Stimulated activated CD8-positive, alpha-beta memory T cell treated with anti-CD3 and anti-CD28 coated beads, Interleukin-15, amount 100 ng/mL, for 24 hours (primary cell): ENCODE results near the gene GNAI2.
A peak's percentile ranks its signal among the peaks of the same experiment; 100 is the strongest.
"Not testable (repeated sequence)": the region's sequence is repeated elsewhere in the genome, so short reads cannot be mapped to it uniquely, and the experiment has no call there.

ENCODE experiments used
- DNase-seq: peaks from one replicate; pipeline ENCODE4 v3.0.0-alpha.2; 2020; ENCODE audit warnings: low read depth

The GNAI2 gene

DNA sequence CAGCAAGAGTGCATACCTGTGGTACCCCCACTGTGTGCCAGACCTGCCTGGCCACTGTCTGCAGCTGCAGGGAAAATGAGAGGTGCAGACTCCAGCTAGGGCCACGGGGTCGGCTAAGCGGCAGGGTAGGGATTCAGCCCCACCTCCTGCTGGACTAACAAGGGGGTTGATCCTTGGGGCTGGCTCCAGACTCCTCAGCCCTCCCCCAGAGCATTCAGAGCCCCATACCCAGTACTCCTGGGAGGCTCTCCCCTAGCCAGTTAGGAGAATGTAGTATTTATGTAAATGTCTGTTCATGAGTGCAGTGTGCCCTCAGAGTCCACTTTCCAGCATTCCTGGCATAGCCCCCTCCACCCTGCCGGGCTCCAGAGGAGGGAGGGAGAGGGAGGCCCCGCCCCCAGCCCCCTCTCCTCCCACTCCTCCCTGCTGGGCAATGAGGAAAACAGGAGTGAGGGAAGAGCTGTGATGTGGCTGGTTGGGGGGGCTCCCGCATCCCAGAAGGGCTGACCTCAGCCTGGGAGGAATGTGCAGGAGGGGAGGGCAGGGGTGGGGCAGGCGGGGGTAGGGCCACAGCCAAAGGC lies 28.5 kb downstream of the GNAI2 start:
- DNase-seq = no peak

DNA sequence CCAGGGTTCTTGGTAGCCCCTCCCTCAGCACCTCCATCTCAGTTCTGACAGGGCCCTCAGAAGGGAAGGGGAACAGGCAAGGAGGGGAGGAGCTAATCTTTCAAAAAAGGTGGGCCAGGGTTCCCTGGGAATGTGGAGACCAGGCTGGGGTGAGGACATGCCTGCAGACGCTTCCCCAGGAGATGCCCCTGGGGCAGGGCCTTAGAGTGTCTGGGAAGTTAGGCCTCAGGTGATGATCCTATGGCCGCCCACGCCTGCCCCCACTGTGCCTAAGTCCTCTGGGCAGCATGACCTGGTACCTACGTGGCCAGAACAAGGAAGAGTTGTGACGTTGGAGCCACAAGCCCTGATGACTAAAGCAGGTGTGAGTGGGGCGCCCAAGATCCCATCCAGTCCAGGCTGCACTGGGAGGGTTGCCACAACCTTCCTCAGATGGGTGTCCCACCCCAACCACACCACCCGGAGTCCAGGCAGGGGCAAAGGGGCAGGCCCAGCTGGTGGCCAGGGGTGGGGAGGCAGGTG lies 29.0 kb downstream of the GNAI2 start:
- no peak for DNase-seq

DNA sequence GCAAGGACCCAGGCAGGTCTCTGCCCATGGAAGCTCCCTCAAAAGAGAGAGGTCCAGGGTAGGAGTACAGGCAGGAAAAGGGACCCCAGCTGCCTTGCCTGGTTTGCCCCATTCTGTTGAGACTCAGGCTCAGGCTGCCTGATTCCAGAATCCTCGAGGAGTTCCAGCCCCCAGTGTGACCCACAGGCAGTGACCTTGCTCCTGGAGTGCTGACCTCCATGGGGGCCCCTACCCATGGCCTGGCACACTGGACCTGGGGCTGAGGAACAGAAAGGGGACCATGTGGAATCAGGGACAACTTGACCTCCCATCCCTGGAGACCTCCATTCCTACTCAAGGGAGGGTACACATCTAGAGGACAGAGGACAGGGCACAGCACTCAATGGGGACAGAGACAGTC lies 29.6 kb downstream of the GNAI2 start:
- DNase-seq = no peak

DNA sequence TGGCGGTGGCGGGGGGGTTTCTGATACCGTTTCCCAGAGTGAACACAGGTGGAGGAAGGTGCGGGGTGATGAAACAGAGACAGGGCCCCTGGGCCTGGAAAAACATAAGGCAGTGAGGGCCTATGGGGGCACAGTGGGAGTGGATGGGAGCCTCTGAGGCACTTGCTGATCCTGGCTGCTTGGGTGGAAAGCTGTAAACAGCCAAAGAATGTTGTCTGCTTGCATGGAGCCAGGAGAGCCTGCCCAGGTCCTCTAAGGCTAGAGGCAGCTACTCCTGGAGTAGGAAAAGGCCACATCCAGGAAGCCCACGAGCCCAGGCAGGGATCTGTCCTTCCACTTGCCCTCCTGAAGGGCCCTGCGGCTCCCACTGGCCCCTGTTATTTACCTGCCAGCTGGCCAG lies 30.0 kb downstream of the GNAI2 start:
- no peak for DNase-seq

DNA sequence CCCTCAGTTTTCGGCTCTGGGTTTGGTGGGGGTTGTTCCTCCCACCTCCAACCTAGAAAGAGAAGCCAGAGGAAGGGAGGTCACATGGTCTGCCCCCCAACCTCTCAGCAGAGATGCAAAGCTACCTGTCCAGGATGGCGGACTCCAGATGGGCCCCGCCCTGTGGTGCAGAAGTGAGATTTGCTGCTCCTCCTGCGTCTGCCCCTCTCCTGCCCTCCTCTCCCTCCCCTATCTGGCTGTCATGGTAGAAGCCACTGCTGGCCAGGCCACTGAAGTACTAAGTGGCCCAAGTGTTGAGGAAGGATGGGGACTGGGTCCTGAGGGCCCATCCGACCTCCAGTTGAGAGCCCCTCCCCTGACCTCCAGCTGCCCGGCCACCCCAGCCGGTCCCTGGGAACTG lies 30.8 kb downstream of the GNAI2 start:
- DNase-seq = no peak

DNA sequence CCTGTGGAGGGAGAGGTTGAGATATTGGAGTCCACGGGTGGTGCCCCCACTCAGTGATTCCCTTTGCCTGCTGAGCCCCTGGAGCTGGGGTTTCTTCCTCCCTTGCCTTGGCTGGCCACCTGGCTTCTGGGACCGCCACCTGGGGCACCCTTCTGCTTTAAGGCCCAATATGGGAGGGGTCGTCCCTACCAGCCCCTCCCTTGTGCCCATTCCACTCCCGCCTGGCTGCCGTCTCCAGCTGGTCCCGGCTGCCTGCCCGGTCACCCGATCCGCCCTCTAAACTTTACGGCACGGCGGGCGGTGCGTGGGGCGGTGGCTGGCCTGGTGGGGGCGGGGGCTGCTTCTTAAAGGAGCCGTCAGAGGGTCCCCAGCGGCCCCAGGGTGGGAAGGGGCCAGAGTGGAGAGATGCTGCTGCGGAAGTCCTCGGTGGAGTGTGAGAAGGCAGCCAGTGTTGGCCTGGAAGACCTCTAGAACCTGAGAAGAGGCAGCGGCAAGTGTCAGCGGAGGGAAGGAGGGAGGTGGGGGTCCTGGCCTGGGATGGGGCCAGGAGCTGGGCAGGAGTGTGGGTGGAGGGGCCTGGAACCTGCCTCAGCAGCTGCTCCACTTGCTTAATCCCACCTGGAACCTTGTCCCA lies 31.4 kb downstream of the GNAI2 start:
- DNase-seq = no peak

DNA sequence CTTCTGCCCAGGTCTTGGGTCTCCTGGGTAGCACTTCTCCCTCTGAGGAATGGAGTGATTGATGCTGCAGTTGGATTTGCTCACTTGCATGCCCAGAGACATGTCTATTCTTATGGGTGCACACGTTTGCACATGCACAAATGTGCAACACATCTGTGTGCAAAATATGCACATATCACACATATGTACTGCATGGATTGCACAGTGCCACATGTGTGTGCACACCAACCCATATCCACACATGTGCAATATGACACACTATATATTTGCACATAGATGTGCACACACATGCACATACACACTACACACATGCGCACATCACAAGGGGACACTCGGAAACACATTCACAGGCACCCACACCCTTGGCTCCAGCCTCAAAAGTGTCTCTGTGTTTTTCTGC lies 32.3 kb downstream of the GNAI2 start:
- no peak for DNase-seq

DNA sequence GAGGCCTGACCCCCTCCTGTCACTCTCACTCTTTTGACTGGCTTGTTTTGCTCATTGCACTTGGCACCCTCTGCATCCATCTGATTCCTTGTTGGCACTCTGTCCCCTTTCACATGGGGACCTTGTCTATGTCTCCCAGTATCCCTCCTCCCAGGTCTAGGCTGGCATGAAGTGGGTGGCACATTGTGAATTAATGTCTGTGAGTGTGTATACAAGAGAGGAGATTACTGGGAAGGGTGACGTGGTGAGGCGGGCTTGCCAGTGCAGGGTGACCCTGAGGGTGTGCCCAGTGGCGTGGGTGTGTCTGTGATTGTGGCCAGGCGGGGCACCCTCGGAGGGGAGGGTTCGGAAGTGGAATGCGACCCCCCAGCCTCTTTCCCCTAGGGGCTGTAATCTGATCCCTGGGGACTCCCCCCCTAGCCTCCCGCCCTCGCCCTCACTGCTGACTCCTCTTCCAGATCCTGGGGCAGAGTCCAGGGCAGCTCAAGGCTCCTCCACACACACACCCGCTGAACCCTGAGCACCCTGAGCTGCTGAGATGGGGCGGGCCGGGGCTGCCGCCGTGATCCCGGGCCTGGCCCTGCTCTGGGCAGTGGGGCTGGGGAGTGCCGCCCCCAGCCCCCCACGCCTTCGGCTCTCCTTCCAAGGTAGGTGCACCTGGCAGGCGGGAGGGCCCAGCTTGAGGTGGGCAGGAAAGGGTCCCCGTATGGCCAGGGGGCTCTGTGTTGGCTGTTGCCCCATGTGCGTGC lies 32.9 kb downstream of the GNAI2 start, which contains the start of gene SEMA3B:
Gene SEMA3B (plus strand): TSS at position 445 of the 749 bp plus-strand sequence. CDS start 94 bp downstream, at position 539.
- DNase-seq = no peak

DNA sequence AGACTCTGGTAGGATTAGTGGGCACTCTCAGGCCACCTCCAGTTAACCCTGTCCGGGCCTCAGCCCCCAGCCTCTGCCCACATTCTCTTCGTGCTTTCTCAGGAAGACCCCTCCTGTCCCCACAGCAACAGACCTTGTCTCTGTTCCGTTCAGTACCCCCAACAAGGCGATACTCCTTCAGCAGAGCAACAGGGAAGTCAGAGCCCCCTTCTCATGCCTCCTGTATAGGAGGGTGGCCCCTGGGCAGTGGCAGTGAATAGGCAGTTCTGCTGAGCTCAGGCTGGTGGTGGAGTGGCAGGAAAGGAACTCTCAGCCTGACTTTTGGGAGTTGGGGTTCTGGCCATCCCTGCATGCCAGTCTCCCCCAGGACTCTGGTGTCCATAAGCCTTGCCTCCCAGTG lies 33.5 kb downstream of the GNAI2 start:
- no peak for DNase-seq

DNA sequence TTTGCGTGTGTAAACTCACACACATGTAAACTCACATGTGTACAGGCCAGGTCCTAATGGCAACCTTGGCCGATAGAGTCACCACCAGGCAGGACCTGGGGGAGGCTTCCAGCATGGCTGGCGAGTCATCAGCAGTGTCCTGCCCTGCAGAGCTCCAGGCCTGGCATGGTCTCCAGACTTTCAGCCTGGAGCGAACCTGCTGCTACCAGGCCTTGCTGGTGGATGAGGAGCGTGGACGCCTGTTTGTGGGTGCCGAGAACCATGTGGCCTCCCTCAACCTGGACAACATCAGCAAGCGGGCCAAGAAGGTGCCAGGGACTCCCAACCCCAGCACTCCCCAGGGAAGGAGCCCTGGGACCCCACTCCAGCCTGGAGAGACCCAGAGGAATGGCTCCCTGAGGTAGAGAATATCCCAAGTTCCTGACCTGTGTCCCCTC lies 34.0 kb downstream of the GNAI2 start:
- no peak for DNase-seq

DNA sequence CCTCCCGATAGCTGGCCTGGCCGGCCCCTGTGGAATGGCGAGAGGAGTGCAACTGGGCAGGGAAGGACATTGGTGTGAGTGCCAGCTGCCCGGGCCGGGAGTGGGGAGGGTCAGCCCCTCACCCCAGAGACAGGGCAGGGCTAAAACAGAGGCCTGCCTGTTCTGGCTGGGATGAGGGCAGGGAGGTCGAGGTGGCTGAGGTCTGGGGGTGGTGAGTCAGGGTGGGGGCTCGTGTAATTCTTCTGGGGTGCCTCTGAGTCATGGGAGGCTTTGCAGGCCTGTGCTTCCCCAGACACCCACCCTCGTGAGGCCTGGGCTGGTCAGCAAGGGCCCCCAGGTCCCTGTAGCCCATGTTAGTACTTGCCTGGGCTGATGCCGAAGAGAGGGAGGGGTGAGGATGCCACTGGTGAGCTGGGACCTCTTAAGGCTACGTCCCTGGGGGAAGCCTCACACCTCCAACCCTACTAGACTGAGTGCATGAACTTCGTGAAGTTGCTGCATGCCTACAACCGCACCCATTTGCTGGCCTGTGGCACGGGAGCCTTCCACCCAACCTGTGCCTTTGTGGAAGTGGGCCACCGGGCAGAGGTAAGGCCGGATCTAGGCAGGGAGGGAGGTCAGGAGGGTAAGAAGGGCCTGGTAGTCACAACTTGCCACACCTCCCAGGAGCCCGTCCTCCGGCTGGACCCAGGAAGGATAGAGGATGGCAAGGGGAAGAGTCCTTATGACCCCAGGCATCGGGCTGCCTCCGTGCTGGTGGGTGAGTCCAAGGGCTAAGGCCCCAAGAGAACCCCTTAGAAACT lies 34.6 kb downstream of the GNAI2 start:
- no peak for DNase-seq

DNA sequence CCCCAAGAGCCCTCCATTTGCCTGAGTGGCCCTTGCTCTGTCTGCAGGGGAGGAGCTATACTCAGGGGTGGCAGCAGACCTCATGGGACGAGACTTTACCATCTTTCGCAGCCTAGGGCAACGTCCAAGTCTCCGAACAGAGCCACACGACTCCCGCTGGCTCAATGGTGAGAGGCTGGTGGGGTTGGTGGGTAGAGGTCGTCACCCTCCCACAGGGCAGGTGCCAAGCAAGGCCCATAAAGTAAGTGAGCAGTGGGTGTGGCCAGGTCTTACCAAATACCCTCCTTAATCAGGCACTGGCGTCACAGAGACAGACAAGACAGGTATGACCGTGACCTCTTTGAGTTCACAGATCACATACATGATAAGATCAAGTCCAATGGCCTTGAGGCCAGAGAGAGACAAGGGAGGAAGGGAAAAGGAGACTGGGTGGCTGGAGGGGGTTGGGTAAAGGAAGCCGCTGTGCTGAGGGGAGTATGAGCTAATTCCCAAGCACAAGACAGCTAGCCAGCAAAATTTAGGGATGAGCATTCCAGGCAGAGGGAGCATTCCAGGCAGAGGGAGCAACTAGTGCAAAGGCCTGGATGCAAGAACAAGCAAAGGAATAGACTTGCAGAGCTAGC lies 35.4 kb downstream of the GNAI2 start:
- DNase-seq = no peak

DNA sequence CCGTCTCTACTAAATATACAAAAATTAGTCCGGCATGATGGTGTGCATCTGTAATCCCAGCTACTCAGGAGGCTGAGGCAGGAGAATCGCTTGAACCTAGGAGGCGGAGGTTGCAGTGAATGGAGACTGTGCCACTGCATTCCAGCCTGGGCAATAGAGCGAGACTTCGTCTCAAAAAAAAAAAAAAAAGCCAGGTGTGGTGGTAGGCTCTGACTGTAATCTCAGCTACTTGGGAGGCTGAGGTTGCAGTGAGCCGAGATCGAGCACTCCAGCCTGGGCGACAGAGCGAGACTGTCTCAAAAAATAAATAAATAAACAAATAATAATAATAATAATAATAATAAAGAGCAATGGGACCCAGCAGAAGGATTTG lies 36.5 kb downstream of the GNAI2 start:
- not testable (repeated sequence) for DNase-seq

DNA sequence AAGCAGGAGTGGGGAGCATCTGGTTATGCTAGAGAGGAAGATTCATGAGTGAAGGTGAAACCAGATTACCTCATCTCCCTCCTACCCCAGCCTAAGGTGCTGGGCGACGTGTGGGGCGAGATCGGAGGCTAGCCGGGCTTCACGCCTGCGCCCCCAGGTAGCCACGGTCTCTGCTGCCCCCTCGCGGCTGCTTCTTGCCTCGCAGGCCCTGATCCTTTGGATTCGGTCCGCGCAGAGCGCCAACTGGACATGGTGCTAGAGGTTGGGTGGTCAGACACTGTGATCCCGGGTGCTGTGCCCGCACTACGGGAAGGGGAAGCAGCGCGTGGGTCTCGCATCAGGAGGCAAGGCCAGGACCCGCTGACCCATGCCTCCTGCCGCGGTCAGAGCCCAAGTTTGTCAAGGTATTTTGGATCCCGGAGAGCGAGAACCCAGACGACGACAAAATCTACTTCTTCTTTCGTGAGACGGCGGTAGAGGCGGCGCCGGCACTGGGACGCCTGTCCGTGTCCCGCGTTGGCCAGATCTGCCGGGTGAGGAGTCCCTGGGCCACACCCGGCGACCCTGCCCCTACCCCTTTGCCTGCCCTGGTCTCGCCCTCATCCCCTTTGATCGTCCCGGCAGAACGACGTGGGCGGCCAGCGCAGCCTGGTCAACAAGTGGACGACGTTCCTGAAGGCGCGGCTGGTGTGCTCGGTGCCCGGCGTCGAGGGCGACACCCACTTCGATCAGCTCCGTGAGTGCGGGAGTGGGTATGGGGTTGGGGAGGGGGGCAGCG lies 37.1 kb downstream of the GNAI2 start:
- peak; percentile 94 for DNase-seq

DNA sequence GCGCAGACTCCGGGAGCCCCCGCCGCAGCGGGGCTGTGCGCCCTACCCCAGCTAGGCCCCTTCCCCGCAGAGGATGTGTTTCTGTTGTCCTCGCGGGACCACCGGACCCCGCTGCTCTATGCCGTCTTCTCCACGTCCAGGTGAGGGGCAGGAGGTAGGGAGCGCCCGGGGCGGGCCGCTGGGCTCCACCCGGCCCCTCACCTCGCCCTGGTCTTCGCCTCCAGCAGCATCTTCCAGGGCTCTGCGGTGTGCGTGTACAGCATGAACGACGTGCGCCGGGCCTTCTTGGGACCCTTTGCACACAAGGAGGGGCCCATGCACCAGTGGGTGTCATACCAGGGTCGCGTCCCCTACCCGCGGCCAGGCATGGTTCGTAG lies 37.7 kb downstream of the GNAI2 start:
- no peak for DNase-seq

DNA sequence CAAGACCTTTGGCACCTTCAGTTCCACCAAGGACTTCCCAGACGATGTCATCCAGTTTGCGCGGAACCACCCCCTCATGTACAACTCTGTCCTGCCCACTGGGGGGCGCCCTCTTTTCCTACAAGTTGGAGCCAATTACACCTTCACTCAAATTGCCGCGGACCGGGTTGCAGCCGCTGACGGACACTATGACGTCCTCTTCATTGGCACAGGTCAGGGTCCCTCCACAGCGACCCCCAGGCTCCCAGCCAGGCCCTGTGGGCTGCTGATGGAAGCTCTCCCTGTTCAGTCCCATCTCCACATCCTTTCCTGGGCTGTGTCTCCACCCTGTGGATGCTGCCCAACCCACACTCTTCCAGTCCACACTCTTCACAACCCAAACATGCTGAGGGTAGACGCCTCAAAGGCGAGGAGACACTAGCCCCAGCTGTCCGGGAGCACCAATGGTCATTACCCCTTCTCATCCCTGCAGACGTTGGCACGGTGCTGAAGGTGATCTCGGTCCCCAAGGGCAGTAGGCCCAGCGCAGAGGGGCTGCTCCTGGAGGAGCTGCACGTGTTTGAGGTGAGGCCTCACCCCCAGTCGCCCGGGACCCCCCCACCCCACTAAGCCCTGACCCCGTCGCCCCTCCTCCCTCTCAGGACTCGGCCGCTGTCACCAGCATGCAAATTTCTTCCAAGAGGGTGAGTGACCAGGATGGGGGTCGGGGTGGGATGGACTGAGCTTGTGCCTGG lies 38.5 kb downstream of the GNAI2 start:
- peak; percentile 47 for DNase-seq

DNA sequence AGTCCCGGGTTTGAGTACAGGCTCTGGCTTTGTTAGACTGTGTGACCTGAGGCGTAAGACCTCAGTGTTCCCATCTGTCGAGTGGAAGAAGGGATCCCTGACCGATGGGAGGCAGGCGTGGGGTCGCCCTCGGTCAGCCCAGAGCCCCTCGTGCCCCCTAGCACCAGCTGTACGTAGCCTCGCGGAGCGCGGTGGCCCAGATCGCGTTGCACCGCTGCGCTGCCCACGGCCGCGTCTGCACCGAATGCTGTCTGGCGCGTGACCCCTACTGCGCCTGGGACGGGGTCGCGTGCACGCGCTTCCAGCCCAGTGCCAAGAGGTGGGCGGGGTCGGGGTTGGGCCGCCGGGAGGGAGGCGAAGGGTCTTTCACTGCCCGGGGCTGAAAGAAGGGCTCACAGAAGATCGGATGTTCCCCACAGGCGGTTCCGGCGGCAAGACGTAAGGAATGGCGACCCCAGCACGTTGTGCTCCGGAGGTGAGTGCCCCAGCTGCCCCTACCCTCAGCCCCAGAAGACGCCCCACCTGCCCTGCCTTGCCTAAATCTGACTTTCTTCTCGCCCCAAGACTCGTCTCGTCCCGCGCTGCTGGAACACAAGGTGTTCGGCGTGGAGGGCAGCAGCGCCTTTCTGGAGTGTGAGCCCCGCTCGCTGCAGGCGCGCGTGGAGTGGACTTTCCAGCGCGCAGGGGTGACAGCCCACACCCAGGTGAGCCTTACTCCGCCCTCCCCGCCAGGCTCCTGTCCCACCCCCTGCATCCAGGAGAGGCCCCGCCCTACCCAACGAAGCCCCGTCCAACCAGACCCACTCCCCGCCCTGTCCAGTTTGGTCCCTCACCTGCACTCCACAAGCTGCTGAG lies 39.4 kb downstream of the GNAI2 start:
- DNase-seq = no peak

DNA sequence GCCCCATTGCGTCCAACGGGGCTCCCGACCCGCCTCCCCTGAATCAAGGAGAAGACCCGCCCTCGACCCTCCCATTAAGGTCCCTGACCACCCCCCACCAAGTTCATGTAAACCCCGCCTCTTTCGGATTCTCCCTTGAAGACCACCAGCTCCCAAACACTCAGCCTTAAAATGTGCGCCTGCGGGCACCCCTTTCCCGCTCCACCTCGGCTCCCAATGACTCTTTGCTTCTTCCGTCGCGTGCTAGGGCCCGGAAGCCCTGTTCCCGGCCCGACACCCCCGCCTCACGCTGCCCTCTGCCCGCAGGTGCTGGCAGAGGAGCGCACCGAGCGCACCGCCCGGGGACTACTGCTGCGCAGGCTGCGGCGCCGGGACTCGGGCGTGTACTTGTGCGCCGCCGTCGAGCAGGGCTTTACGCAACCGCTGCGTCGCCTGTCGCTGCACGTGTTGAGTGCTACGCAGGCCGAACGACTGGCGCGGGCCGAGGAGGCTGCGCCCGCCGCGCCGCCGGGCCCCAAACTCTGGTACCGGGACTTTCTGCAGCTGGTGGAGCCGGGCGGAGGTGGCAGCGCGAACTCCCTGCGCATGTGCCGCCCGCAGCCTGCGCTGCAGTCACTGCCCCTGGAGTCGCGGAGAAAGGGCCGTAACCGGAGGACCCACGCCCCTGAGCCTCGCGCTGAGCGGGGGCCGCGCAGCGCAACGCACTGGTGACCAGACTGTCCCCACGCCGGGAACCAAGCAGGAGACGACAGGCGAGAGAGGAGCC lies 40.2 kb downstream of the GNAI2 start:
- DNase-seq = no peak

DNA sequence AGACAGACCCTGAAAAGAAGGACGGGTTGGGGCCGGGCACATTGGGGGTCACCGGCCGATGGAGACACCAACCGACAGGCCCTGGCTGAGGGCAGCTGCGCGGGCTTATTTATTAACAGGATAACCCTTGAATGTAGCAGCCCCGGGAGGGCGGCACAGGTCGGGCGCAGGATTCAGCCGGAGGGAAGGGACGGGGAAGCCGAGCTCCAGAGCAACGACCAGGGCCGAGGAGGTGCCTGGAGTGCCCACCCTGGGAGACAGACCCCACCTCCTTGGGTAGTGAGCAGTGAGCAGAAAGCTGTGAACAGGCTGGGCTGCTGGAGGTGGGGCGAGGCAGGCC lies 40.7 kb downstream of the GNAI2 start:
- no peak for DNase-seq
